BJ (cell line): Measurements from ENCODE around the gene BRINP1. TPM values are rescaled to one million over a fixed set of nuclear protein-coding genes. Genes with fewer than 3 reads are reported as not detected.

Experiments
- CTCF ChIA-PET: fragments of 350-600 bp; formaldehyde crosslinking; extraction: SDS; loops from one replicate; lab custom pipeline; 2021; ENCODE audit warnings: antibody characterized with exemption, inconsistent platforms; lab: Yijun Ruan, JAX
- POLR2A ChIA-PET: fragments of 300-600 bp; sonication (Branson Sonifier 250); formaldehyde crosslinking; extraction: SDS; loops from one replicate; lab custom pipeline; 2021; ENCODE audit warnings: antibody characterized with exemption; lab: Charles Lee
- DNase-seq: peaks from one replicate; pipeline ENCODE4 v3.0.0-alpha.2; 2011; ENCODE audit warnings: low read depth
- H3K27me3 ChIP-seq: 2 replicates; pipeline ENCODE4 v1.6.0; 2011; ENCODE audit warnings: low read length; ENCODE audit not compliant: control insufficient read depth, insufficient read depth
- H3K36me3 ChIP-seq: 2 replicates; pipeline ENCODE4 v1.5.1; 2011; ENCODE audit warnings: low read length; ENCODE audit not compliant: control insufficient read depth, insufficient read depth
- H3K4me3 ChIP-seq: 2 replicates; pipeline ENCODE4 v1.5.1; 2011; ENCODE audit warnings: low read depth, mild to moderate bottlenecking, control low read depth, low read length
- polyA plus RNA-seq: library from polyadenylated mRNA; depleted of rRNA; stranded (reverse); fragments of >200 nt; gene quantifications from 2 replicates; pipeline ENCODE4 v1.2.3, GENCODE V29; 2011
- TF ChIP-seq, protein P1 (sequence below): IDR thresholded peaks from 2 replicates; pipeline ENCODE4 v1.5.1; 2011; ENCODE audit warnings: low read depth, mild to moderate bottlenecking, control low read depth, inconsistent platforms, low read length, moderate library complexity; ENCODE audit not compliant: insufficient read depth

The BRINP1 gene
- polyA plus RNA-seq, 1 experiment: 0.60 TPM

DNA sequence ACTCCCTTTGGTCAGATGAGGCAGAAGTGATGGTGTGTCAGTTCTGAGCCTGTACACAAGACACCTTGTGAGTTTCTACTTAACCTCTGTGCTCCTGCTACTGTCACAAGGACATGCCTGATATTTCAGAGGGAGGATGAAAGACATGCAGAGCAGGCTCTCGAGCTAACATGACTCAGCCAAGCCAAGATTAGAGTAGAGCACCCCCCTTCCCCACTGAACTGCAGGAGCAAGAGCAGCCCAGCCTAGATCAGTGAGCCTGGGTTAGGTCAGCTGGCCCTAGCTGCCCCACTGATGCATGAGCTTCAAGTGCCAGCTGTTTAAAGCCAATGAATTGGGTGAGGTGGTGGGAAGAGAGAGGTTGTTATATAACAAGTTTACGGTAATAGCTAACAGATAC is 36.7 kb downstream of the BRINP1 start:
- no peak for DNase-seq
- CTCF ChIA-PET: no interaction called here

DNA sequence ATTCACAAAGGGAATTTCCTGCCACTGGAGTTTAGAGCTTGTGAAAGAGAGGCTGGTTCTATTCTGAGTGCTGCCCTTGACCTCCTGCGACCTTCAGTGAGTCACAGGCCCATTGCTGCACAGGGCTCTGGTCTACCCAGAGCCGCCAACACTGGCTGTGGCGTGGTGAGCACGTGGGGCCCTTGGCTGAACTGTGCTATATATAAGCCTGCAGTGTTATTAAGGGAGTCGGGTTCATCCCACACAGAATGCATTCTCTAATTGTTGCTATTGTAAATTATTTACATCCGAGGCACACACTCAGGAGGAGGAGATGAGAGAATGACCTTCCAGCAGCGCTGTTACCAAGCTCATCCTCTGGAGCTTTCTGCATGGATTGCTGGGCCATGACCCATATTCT is 47.1 kb downstream of the BRINP1 start:
- TF ChIP-seq, protein P1, sequence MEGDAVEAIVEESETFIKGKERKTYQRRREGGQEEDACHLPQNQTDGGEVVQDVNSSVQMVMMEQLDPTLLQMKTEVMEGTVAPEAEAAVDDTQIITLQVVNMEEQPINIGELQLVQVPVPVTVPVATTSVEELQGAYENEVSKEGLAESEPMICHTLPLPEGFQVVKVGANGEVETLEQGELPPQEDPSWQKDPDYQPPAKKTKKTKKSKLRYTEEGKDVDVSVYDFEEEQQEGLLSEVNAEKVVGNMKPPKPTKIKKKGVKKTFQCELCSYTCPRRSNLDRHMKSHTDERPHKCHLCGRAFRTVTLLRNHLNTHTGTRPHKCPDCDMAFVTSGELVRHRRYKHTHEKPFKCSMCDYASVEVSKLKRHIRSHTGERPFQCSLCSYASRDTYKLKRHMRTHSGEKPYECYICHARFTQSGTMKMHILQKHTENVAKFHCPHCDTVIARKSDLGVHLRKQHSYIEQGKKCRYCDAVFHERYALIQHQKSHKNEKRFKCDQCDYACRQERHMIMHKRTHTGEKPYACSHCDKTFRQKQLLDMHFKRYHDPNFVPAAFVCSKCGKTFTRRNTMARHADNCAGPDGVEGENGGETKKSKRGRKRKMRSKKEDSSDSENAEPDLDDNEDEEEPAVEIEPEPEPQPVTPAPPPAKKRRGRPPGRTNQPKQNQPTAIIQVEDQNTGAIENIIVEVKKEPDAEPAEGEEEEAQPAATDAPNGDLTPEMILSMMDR: no peak
- no peaks in the 10 kb centered on the region for H3K27me3 ChIP-seq
- H3K4me3 ChIP-seq: no peak overlapping the region
- no peak for DNase-seq
- CTCF ChIA-PET: no interaction called here
- no peaks in the 10 kb centered on the region for H3K36me3 ChIP-seq
- POLR2A ChIA-PET: no interaction called here

More for the DNA sequence above, 36.7 kb downstream of the BRINP1 start:
- H3K4me3 ChIP-seq: no peak overlapping the region
- no peaks in the 10 kb centered on the region for H3K27me3 ChIP-seq
- TF ChIP-seq, protein P1: no peak
- POLR2A ChIA-PET: no interaction called here
- H3K36me3 ChIP-seq: no peaks in the 10 kb centered on the region

DNA sequence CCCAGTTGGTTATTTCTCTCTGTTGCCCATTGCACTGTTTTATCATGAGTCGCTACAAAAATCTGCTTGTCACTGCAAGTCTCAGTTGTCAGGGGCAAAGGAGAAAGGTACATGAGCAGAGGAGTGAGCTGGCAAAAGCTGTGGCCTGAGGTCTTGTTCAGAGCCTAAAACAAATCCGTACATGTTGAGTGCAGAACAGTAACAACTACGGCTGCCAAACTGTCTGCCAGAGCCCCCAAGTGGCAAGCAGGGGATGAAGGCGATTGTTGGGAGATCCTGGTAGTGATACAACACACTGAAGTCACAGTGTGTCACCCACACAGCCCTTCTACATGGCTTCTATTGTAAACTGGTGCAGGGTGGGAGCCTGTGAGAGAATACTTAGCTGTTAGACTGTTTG is 50.9 kb downstream of the BRINP1 start:
- TF ChIP-seq, protein P1: no peak
- CTCF ChIA-PET: no interaction called here
- POLR2A ChIA-PET: no interaction called here

DNA sequence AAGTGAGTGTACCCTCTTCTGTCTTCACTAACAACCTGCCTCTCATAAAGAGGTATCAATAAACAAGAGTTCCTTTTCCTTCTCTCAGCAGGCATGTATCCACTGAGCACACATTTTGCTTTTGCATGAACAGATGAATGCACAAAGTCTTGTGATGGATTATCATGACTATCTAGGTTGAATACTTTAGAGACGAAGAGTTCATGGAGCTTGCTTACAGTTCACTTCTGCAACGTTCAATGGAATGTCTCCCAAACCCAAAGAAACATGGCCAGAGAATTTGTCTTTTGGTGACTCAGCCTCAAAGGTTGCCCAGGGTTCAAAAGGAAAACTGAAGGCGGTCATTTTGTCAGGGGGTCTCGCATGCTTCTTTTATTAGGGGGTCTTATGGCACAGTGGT is 55.4 kb downstream of the BRINP1 start:
- TF ChIP-seq, protein P1: no peak
- CTCF ChIA-PET: no interaction called here
- DNase-seq: no peak
- Histone ChIP-seq H3K27me3 (no peaks in the 10 kb centered on the region), H3K36me3 (no peaks in the 10 kb centered on the region), H3K4me3 (no peak overlapping the region)
- POLR2A ChIA-PET: no interaction called here

More for the DNA sequence above, 50.9 kb downstream of the BRINP1 start:
- H3K36me3 ChIP-seq: no peaks in the 10 kb centered on the region
- no peak for DNase-seq
- no peaks in the 10 kb centered on the region for H3K27me3 ChIP-seq
- H3K4me3 ChIP-seq: no peak overlapping the region

DNA sequence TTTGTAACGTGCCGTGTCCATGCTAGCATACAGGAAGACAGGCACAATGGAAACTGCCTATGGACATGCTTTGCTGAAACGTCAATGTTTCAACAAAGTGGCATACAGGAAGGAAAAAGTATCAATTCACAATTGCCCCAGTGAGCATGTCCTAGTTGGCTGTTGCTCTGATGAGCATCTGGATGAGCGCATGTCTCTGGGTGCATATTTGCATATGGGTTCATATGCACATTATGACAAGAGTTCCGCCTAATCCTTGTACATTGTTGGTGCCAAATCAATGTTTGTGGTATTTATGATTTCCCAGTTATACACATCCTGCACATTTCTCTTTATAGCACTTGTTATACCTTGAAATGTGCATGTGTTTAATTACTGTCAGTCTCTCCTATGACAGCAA is 58.5 kb downstream of the BRINP1 start:
- no peaks in the 10 kb centered on the region for H3K36me3 ChIP-seq
- no peak for DNase-seq
- H3K27me3 ChIP-seq: no peaks in the 10 kb centered on the region
- ChIA-PET CTCF (no interaction called here), POLR2A (no interaction called here)
- H3K4me3 ChIP-seq: no peak overlapping the region
- TF ChIP-seq, protein P1: no peak
